ENCODE results near the gene AVP.

AVP gene

GRCh38 chr20:3105256-3106137 lies 21.0 kb upstream of the AVP start:
- Histone ChIP-seq H3K79me2 (ENCODE audit: insufficient read depth, low read depth) (no peaks in the 10 kb centered on the region), H3K4me1 (ENCODE audit: low read depth, poor library complexity, severe bottlenecking) (peaks cover 29% of the 10 kb centered on the region), H3K36me3 (ENCODE audit: insufficient read depth) (no peaks in the 10 kb centered on the region), H3K27me3 (ENCODE audit: insufficient read depth, low read depth) (no peaks in the 10 kb centered on the region), H2AFZ (ENCODE audit: low read depth) (no peak overlapping the region), H3K4me2 (no peak overlapping the region), H3K4me3 (IDR thresholded peaks at IDR 0.05; ENCODE audit: insufficient read depth, low read depth, low read length) (no peak overlapping the region), H3K9ac (no peak overlapping the region), H4K20me1 (ENCODE audit: insufficient read depth) (no peaks in the 10 kb centered on the region), H3K27ac (no peak overlapping the region)
- no peak for TF ChIP-seq CTCF (conservative IDR thresholded peaks at IDR 0.05; ENCODE audit: low read depth, low read length)

- H3K9ac ChIP-seq = no peak overlapping the region
- H3K36me3 ChIP-seq (ENCODE audit: insufficient read depth) = no peaks in the 10 kb centered on the region
- no peak for TF ChIP-seq CTCF (conservative IDR thresholded peaks at IDR 0.05; ENCODE audit: low read depth, low read length)
- H3K4me1 ChIP-seq (ENCODE audit: low read depth, poor library complexity, severe bottlenecking) = peaks cover 29% of the 10 kb centered on the region
- H3K4me2 ChIP-seq = peak overlapping the region; percentile 29; the same call in 1 of the 2 replicates
- H3K79me2 ChIP-seq (ENCODE audit: insufficient read depth, low read depth) = no peaks in the 10 kb centered on the region
- no peak overlapping the region for H3K4me3 ChIP-seq (IDR thresholded peaks at IDR 0.05; ENCODE audit: insufficient read depth, low read depth, low read length)
- H3K27me3 ChIP-seq (ENCODE audit: insufficient read depth, low read depth) = no peaks in the 10 kb centered on the region
- no peak overlapping the region; the same call in 1 of the 2 replicates for H3K27ac ChIP-seq
- H4K20me1 ChIP-seq (ENCODE audit: insufficient read depth) = no peaks in the 10 kb centered on the region
- H2AFZ ChIP-seq (ENCODE audit: low read depth) = no peak overlapping the region
Observed at GRCh38 chr20:3103369-3104032, 19.0 kb upstream of the AVP start.

- Histone ChIP-seq H3K9ac (no peak overlapping the region), H3K4me2 (peak overlapping the region; percentile 29), H3K79me2 (ENCODE audit: insufficient read depth, low read depth) (no peaks in the 10 kb centered on the region), H3K36me3 (ENCODE audit: insufficient read depth) (no peaks in the 10 kb centered on the region), H3K27ac (peak overlapping the region; percentile 90; the same call in 1 of the 2 replicates), H2AFZ (ENCODE audit: low read depth) (no peak overlapping the region), H3K4me3 (IDR thresholded peaks at IDR 0.05; ENCODE audit: insufficient read depth, low read depth, low read length) (no peak overlapping the region), H4K20me1 (ENCODE audit: insufficient read depth) (no peaks in the 10 kb centered on the region), H3K27me3 (ENCODE audit: insufficient read depth, low read depth) (no peaks in the 10 kb centered on the region), H3K4me1 (ENCODE audit: low read depth, poor library complexity, severe bottlenecking) (peaks cover 29% of the 10 kb centered on the region)
- no peak for TF ChIP-seq CTCF (conservative IDR thresholded peaks at IDR 0.05; ENCODE audit: low read depth, low read length)
Observed at GRCh38 chr20:3102575-3103368, 18.2 kb upstream of the AVP start.

GRCh38 chr20:3101737-3102574 lies 17.4 kb upstream of the AVP start:
- Histone ChIP-seq H4K20me1 (ENCODE audit: insufficient read depth) (no peaks in the 10 kb centered on the region), H3K36me3 (ENCODE audit: insufficient read depth) (no peaks in the 10 kb centered on the region), H3K79me2 (ENCODE audit: insufficient read depth, low read depth) (no peaks in the 10 kb centered on the region), H3K4me2 (peak overlapping the region; percentile 74), H3K27me3 (ENCODE audit: insufficient read depth, low read depth) (no peaks in the 10 kb centered on the region), H3K4me3 (IDR thresholded peaks at IDR 0.05; ENCODE audit: insufficient read depth, low read depth, low read length) (no peak overlapping the region), H2AFZ (ENCODE audit: low read depth) (no peak overlapping the region), H3K4me1 (ENCODE audit: low read depth, poor library complexity, severe bottlenecking) (peaks cover 29% of the 10 kb centered on the region), H3K27ac (peak overlapping the region; percentile 90), H3K9ac (peak overlapping the region; percentile 59; the same call in 1 of the 2 replicates)
- TF ChIP-seq CTCF (conservative IDR thresholded peaks at IDR 0.05; ENCODE audit: low read depth, low read length) = no peak
